GM19438 (cell line): ENCODE measurements around the gene WFDC1.

Source experiments
- ATAC-seq: cut with Tn5 transposase; IDR thresholded peaks from one replicate; pipeline ENCODE4 v1.9.1; 2021; ENCODE audit warnings: low read depth; ENCODE audit not compliant: unreplicated experiment

The WFDC1 gene

DNA sequence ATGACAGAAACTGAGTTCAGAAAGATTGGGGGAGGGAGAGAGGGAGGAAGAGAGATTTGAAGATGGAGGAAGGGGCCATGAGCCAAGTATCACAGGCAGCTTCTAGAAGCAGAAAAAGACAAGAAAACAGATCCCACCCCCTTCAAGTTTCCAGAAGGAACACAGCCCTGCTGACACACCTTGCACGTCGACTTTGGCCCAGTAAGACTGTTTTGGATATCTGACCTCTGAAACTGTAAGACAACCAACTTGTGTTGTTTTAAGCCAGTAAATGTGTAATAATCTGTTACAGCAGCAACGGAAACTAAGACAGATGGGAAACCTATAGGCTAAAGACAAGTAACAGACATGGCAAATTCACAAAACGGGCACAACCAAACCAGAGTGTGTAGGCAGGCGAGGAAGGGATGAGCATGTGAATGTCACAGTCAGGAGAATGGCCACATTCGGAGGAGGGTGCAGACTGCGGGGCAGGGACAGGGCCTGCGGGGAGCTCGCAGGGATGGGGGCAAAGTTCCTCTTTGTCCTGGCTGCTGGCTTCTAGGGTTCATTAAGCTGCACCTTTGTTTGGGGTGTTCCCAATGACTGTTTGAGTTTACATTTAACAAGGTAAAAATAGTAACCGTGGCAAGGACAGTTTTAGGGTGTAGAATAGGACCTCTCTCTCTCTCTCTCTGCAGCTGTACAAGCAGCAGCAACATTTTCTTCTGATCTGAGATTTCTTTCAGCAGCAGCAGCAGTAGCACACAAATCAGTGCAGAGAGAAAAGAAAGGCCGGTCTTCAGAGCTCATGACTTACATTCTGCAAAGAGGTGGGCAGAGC is 55.4 kb downstream of the WFDC1 start:
- ATAC-seq: no peak

DNA sequence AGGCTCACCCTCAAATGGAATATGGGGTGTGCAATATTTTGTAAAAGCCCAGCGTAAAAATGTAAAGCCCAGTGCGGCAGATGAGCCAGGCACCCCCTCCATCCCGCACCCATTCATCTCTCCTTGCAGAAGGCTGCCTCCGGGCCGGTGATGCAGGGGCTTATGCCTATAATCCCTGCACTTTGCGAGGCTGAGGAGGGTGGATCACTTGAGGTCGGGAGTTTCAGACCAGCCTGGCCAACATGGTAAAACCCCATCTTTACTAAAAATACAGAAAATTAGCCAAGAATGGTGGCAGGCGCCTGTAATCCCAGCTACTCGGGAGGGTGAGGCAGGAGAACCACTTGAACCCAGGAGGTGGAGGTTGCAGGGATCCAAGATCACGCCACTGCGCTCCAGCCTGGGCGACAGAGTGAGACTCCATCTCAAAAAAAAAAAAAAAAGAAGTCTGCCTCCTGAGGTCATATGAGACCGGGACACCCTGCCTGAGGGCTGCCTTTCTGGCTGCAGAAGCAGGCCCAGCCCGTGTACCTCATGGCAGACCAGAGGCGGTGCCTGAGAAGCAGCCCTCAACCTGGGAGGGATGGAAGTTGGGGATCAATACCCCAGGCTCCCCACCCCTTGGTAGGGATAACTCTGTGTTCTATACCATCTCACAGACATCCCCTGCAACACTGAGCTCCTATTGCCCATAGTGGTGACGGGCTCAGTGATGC is 56.2 kb downstream of the WFDC1 start:
- ATAC-seq: no peak

DNA sequence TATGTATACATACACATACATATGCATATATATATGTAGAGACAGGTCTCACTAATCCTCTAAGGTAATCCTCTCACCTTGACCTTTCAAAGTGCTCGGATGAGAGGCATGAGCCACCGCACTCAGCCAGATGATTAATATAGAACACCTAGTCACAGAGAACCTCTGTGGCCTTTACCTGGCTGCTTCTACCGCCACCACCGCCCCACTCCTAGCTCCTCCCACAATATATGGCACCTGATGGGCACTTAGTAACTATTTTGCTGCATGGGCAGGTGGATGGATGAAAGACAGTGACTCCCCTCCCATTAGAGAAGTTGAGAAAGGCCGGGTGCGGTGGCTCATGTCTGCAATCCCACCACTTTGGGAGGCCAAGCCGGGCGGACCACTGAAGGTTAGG is 57.0 kb downstream of the WFDC1 start:
- ATAC-seq: no peak

DNA sequence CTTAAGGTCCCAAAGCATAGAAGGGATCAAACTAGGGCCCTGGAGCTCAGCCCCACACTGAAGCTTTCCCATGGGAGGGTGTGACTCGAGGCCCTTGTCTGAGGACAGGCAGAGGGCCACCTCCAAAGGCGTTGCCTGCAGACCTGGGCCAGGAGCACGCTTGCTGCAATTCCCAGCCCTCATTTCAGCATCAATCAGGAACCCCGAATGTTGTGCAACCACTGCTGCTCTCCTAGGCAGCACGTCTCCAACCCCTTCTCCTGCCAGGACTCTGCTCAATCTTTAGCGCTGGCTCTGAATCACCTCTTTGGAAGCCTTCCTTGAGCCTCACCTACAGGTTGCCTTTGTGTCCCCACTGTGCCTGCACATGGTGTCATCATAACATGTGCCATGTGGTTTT is 59.6 kb downstream of the WFDC1 start:
- no peak for ATAC-seq

DNA sequence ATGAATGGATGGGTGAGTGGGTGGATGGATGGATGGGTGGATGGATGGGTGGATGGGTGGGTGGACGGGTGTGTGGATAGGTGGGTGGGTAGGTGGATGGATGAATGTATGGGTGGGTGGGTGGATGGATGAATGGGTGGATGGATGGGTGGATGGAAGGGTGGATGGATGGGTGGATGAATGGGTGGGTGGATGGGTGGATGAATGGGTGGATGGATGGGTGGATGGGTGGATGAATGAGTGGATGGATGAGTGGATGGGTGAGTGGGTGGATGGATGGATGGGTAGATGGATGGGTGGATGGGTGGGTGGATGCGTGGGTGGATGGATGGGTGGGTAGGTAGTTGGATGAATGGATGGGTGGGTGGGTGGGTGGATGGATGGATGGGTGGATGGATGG is 60.5 kb downstream of the WFDC1 start:
- ATAC-seq: no peak

DNA sequence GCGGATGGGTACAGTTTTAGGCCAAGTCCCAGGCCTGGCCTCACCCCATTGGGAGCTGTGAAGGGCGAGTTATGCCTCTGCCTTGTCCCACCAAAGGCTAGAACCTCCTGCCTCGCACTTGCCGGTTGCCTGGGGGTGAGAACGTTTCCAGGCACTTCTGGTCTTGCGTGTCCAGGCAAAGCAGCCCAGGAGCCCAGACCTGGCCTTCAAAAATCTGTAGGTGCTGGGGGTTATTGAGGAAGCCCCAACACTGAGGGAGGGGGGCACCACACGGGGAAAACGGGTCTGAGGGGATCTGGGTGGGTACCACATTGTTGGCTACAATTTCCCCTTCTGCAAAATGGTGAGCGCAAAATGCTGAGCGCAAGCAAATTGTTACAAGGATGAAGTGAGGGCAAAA is 61.5 kb downstream of the WFDC1 start:
- ATAC-seq: no peak

DNA sequence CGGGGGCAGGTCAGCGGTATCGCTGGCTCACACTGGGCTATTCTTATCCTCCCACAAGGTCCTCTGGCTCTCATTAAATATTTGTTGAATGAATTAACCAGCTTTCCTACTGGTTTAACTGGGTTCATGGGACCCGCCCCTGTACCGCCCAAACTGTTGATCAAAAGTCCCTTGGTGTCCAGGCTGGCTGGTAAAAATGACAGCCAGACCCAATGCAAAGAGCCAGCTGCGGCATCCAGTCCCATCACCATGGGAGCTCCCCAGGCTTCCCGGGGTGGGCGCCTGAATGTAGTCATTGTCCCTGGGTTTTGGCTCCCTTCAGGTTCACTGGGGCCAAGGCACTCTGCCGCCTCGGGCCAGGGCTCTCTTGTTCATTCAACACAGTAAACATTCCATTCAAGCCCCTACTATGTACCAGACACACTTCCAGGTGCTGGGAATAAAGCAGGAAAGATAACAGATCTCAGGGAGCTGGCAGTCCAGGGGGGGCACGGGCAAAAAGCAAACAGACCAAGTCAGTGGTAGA is 62.0 kb downstream of the WFDC1 start:
- no peak for ATAC-seq

DNA sequence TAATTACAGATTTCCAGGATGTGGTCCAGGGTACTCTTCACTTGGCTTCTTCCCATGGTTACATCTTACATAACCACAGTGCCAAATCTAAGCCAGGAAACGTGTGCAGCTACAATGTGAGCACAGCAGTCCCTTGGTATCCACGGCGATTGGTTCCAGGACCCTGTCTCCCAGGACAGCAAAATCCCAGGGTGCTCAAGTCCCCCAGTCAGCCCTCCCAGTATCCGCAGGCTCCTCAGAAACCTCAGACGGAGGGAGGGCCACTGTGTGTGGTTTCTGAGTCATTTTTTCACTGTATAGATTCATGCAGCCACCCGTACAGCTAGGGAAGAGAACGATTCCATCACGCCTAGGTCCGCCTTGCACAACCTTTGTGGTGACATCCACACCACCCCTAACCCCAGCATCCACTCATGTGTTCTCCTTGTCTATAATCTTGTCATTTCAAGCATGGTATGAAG is 62.5 kb downstream of the WFDC1 start:
- ATAC-seq: no peak

DNA sequence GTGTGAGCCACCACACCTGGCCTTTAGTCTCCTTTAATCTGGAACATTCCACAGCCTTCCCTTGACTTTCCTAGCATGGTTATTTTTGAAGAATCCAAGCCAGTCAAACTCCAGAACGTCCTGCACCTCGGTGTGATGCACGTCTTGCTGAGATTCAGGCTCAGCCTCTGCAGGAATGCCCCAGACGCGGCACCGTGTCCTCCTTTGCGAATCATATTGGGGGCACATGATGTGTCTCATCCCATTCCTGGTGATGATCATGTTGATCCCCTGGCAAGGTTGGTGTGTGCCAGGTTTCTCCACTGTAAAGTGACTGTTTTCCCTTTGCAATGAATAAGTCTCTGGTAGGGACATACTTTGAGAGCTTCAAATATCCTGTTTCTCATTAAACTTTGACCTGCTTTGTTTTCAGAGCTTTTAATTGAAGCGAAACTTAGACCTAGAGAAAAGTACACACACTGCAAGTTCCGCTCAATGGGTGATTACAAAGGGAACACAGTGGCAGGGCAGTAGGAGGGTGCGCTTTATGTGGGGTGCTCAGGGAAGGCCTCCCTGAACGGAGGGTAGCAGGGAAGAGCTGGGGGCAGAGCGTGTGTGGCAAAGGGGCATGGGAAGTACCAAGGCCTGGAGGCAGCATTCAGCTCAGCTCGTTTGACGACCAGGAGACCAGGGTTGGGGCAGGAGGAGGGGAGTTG is 64.1 kb downstream of the WFDC1 start:
- no peak for ATAC-seq

DNA sequence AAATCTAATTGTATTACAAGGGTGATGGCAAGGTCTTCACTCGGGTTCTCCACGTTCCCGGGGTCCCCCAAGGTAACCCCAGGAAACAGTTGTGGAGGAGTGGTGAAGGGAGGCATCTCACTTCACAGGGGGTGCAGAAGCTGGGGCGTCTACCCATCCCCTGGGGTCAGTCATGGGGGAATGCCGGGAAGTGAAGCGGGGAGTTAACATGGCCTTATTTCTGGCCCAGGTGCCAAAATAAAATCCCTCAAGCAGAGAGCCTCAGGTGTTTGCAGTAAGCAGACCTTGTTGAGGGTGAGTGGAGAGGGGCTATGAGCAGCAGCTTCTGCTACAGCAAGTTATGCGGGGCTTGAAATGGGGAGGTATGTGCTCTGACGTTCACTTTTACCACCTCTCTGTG is 64.6 kb downstream of the WFDC1 start:
- no peak for ATAC-seq

DNA sequence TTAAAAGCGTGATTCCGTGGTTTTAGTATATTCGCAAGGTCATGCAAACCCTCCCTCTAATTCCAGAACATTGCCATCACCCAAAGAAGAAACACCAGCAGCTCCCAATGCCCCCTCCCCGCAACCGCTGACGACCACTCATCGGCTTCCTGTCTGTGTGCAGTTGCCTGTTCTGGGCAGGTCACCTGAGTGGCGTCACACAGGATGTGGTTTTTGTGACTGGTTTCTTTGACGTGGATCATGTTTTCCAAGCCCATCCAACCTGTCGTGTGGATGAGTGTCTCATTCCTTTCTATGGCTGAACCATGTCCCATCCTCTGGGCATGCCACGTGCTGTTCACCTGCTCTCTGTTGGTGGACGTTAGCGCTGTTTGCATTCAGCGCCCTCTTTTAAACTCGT is 65.5 kb downstream of the WFDC1 start:
- no peak for ATAC-seq

DNA sequence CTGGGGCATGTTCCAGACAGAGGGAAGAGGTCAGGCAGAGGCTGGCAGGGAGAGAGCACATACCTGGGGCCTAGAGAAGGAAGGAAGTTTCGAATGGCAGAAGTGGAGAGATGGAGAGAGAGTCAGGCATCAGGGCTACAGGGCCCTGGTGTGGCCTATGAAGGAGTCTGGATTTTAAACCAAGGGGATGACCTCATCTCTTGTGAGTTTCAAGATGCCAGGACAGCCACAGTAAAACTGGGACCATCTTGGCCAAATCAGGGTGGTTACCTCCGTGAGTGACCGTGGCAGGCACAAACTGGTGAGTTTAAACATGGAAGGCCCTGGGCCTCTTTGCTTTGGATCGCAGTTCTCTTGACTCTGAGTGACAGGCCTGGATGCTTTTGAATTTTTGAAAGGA is 66.1 kb downstream of the WFDC1 start:
- no peak for ATAC-seq

DNA sequence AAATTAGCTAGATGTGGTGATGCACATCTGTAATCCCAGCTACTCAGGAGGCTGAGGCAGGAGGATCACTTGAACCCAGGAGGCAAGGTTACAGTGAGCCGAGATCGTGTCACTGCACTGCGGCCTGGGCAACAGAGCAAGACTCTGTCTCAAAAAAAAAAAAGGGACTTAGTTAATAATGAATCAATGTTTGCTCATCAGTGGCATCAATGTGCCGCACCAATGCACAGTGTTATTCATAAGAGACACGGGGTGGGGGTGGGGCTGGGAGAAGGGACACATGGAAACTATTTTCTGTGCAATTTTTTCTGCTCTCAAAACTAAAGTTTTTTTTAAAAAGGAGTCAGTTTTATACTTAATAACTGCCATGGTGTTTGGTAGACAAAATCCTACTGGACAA is 66.9 kb downstream of the WFDC1 start:
- no peak for ATAC-seq

DNA sequence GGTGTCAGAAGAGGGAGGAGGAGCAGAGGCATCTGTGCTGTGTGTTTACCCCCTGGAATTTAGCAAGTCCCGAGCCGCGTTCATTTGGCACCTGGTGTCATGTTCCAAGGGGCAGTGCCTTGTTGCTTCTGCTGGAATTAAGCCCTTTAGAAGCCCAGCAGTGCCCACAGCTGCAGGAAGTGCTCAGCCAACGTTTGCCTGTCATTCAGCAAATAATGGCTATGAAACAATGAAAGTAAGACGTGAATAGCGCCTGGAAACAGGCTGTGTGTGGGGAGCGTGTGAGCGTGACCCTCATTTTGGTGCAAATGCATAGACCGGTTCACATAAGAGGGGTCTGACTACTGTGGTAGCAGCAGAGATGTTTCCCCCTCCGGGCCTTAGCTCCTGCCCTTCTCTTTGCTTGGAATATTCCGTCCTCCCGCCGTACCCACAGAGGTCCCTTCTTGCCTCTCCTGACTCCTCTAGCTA is 67.8 kb downstream of the WFDC1 start:
- ATAC-seq: no peak

DNA sequence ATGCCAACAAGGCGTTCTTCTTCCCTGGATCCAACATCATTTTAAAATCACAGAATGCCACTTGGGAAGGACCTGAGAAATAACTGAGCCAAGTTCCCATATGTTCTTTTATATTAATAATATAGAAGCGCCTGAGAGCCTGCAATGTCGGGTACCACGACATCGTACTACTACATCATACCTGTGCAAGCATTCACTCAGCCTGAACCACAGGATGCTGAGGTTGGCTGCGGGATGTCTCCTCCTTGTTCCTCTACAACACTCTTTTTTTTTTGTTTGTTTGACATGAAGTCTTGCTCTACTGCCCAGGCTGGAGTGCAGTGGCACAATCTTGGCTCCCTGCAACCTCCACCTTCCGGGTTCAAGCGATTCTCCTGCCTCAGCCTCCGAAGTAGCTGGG is 71.5 kb downstream of the WFDC1 start:
- no peak for ATAC-seq

DNA sequence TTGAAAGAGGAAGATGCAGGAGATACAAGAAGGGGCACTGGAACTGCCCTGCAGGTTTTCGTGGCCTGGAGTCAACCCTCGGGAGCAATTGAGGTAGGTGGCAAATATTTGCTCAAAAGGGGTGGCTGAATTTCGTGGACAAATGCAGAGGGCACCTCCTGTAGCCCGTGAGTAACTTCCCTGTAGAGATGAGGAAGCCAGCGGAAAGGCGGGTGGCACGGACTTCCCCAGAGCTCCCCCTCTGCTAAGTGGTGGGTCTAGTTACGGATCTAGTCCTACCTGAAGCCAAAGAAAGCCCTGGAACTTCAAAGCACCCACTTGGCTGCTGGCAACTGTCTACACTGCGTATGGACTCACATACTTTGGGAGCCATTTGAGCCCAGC is 72.6 kb downstream of the WFDC1 start:
- no peak for ATAC-seq

DNA sequence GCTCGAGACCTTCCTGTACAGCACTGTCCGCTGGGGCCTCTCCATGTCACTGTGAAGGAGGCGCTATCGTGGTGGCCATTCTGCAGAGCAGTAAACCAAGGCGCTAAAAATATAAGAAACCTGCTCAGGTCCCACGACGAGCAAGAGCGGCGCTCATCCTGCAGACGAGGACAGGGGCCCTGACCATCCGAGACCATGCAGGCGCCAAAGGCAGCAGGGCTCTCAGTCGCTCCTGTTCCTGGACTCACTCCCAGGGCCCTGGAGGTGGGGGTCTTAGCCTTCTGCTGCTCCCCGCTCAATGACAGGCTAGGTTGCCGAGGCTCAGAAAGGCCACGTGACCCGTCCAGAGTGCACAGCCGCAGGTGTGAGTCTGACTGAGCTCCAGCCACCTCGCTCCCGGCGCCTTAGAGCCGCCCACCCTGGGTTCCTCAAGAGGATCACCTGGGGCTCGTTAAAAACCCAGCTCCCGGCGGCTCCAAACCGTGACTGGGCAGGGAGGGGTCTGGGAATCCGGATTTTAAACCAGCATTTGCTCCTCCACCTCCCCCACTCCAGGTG is 73.2 kb downstream of the WFDC1 start:
- ATAC-seq: no peak

DNA sequence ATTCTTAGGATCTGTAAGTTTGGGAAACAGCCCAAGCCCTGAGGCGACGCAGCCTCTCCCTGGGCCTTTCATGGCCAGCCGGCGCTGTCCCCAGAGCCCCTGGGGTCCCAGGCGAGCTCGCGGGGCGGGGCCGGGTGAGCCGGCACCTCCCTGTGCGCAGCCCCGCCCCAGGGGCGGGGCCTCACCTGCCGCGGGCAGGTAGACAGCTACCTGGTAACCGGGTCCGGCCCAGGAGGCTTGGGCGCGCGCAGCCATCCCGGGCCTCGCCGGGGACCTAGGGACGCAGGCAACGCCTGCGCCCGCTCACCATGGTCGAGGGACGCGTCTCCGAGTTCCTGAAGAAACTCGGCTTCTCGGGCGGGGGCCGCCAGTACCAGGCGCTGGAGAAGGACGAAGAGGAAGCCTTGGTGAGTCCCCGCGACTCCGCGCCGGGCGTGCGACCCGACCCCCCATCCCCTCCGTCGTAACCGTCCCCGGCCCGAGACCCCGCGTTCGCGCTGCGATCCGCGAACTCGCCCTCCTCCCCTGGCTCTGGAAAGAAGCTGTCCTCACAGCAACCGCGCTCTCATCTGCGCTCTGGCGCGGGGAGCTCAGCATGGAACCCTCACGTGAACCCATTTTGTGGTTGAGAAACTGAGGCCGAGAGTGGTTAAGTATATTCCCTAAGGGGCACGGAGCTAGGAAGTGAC is 73.8 kb downstream of the WFDC1 start, which contains the start of gene ATP2C2:
Gene ATP2C2, plus strand, starts transcription at position 231 of the 689 bp plus-strand sequence. Its CDS starts 78 bp downstream, at position 309.
- ATAC-seq: no peak

DNA sequence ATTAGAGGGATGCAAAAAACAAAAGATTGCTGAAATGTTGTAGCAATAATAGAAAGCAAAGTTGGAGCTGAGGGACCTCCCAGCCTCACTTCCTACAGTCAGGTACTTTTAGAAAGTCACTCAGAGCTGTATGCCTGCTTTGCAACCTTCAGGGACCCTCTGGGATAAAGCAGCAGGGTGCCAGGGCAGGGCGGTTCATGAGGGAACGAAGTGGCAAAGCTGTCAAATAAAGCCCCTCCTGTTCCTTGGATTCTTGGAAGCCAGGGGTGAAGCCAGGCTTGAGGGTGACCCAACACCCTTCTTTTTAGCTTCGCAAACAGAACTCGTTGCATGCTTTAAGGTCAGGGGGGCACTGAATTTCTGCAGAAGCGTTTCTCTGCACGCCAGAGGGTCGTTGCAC is 74.4 kb downstream of the WFDC1 start:
- no peak for ATAC-seq

DNA sequence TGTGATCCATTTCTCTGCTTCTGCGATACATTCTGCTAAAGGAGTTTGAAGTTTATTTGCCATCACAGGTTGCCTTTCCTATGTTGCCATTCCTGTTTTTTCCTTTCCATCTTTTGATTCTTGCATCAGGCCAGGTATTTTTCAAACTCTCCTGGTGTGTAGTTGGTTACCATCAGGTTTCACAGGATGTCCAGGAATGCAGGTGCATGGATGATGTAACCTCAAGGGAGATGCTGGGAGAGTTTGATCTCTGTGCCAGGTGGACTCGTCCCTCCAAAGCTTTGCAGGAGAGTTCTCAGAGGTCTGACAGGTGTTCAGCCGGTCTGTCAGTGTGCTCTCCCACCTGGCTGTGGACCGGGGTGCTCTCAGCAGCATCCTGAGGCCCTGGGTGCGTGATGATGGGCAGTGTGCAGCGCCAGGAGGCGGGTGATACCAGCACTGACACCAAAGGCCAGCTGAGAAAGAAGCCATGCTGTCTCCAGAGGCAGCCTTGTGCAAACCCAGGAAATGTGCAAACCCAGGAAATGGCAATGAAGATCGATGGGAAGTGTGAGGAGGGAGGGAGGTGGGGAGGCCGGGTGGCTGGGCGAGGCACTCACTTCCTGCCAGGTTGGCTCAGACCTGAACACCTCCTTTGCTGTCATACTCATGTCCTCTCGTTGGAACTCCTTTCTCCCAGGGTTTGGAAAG is 75.4 kb downstream of the WFDC1 start:
- no peak for ATAC-seq
